ENCODE results near the gene ELMO1. TPM values are rescaled to one million over a fixed set of nuclear protein-coding genes. Genes with fewer than 3 reads are reported as not detected.

Gene ELMO1
- total and polyA plus RNA-seq, 2 of the 13 experiments (the other 11 are each of a cell fraction or from before 2014, with no cell fraction given): 0.11 to 0.17 TPM

GRCh38 chr7:36825501-36825900, 623.2 kb downstream of the ELMO1 start:
- Histone ChIP-seq H3K4me3 (replicated peaks in 1 of 3; ENCODE audit: insufficient read depth in 1 of 3, low read depth in 2 of 3, low read length in 3 of 3) (no peak overlapping the region), H3K4me2 (ENCODE audit: low read depth, low read length) (no peak overlapping the region), H3K4me1 (ENCODE audit: insufficient read depth, low read length) (no peaks in the 10 kb centered on the region), H3K79me2 (ENCODE audit: insufficient read depth, low read length) (no peaks in the 10 kb centered on the region), H4K20me1 (ENCODE audit: insufficient read depth, low read length) (no peaks in the 10 kb centered on the region), H2AFZ (ENCODE audit: low read length) (no peak overlapping the region), H3K9me3 (ENCODE audit: low read length) (peaks cover 7% of the 10 kb centered on the region; the same call in 1 of the 2 replicates), H3K36me3 (replicated peaks in 1 of 2; ENCODE audit: control insufficient read depth in 1 of 2, insufficient read depth in 2 of 2, low read length in 2 of 2) (no peaks in the 10 kb centered on the region), H3K9ac (ENCODE audit: insufficient read depth, low read depth, low read length) (no peak overlapping the region), H3K27me3 (ENCODE audit: control insufficient read depth in 1 of 2, insufficient read depth in 2 of 2, low read length in 2 of 2) (peaks cover 2 to 6% of the 10 kb centered on the region in 2 experiments; a peak in 2 of 5 replicates), H3K27ac (ENCODE audit: extremely low read length, insufficient read depth, low read length) (no peak overlapping the region)
- ChIA-PET CTCF (ENCODE audit: low intra/inter-chr PET ratio, low total read pairs) (no interaction called here), POLR2A (no interaction called here)
- no peak for ATAC-seq
- DNase-seq (ENCODE audit: low spot score): no peak
- WGBS (ENCODE audit: low lambda C conversion rate): 39% methylated on average over 4 of the region's 4 CpGs
- intact Hi-C loops (cut with micrococcal nuclease; ENCODE audit: unreplicated experiment) (no loop called here), in situ Hi-C loops (cut with HindIII; ENCODE audit: extremely low pct_ligation_motif_present, low pct_unique_long_range_greater_than_20kb) (no loop called here)
- FAIRE-seq: no peak
- BruUV-seq (replicated peaks): no TSS peak
- TF ChIP-seq NCOA1 (CRISPR knock-in tag; IDR thresholded peaks at IDR 0.05): no peak
- TF ChIP-seq IKZF4 (CRISPR knock-in tag; IDR thresholded peaks at IDR 0.05; ENCODE audit: borderline replicate concordance, low read depth, not compliant biosample characterization): no peak
- TF ChIP-seq TRIM22 (IDR thresholded peaks at IDR 0.05): no peak
- TF ChIP-seq FOSL1 (CRISPR knock-in tag; IDR thresholded peaks at IDR 0.05; ENCODE audit: borderline replicate concordance): no peak
- no peak for TF ChIP-seq FOXA1 (IDR thresholded peaks at IDR 0.05)
- no peak for TF ChIP-seq FOXA1 (CRISPR knock-in tag; IDR thresholded peaks at IDR 0.05)
- no peak for TF ChIP-seq TAF15 (IDR thresholded peaks at IDR 0.05; ENCODE audit: low read depth, low read length, poor library complexity, severe bottlenecking)
- no peak for TF ChIP-seq SSRP1 (CRISPR knock-in tag; IDR thresholded peaks at IDR 0.05)
- TF ChIP-seq KLF6 (CRISPR knock-in tag; IDR thresholded peaks at IDR 0.05): no peak
- no peak for TF ChIP-seq DNMT1 (CRISPR knock-in tag; IDR thresholded peaks at IDR 0.05)
- TF ChIP-seq TERF1 (CRISPR knock-in tag; IDR thresholded peaks at IDR 0.05): no peak
- no peak for TF ChIP-seq ZNF331 (CRISPR knock-in tag; IDR thresholded peaks at IDR 0.05)
- no peak for TF ChIP-seq MYNN (CRISPR knock-in tag; IDR thresholded peaks at IDR 0.05; ENCODE audit: low read depth)
- no peak for TF ChIP-seq TFAP4 (IDR thresholded peaks at IDR 0.05; ENCODE audit: borderline replicate concordance, low read depth)
- TF ChIP-seq FOXM1 (CRISPR knock-in tag; IDR thresholded peaks at IDR 0.05): no peak
- no peak for TF ChIP-seq HMGA1 (CRISPR knock-in tag; conservative IDR thresholded peaks at IDR 0.05)
- TF ChIP-seq ZNF572 (CRISPR knock-in tag; IDR thresholded peaks at IDR 0.05): no peak
- no peak for TF ChIP-seq CHCHD3 (CRISPR knock-in tag; IDR thresholded peaks at IDR 0.05)
- TF ChIP-seq ZFP91 (CRISPR knock-in tag; IDR thresholded peaks at IDR 0.05; ENCODE audit: borderline replicate concordance): no peak
- no peak for TF ChIP-seq MZF1 (CRISPR knock-in tag; IDR thresholded peaks at IDR 0.05; ENCODE audit: borderline replicate concordance)

All from HepG2 (cell line).